HG02610 (cell line): ENCODE results near the gene PROCA1.
A peak's percentile ranks its signal among the peaks of the same experiment; 100 is the strongest.

Experiments
- ATAC-seq: cut with Tn5 transposase; IDR thresholded peaks from one replicate; pipeline ENCODE4 v1.9.1; 2021; ENCODE audit warnings: mild to moderate bottlenecking, moderate library complexity; ENCODE audit not compliant: unreplicated experiment

PROCA1 gene

DNA sequence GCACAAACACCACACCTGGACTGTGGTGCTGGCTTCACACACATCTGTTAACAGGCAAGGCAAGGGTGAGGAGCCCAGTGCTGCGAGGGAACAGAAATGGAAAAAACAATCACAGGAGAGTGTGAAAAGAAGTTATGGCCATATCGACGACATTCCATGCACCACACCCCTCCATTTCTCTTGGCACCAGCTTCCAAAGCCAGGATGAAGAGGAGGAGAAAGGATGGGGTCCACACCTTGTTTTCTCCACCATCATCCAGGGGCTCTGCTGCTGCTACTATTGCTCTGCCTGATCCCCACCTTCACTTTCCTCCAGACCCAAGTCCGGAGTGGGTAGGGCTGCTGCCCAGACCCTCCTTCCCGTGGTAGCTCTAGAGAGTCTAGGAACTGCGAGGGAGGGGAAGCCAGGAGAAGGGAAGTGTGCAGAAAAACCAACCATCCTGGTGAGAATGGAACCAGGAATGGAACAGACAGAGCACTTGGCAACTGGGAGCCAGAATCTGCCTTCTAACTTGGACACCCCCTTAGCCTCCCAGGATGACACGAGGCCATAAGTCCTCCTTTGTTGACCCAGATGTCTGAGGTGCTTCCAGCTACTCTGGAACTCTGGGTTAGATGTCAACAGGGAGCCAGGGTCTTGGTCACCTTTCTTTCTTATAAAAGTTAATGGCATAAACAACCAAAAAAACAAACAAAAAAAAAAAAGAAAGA, 1.2 kb upstream of the PROCA1 start:
- ATAC-seq, result no peak

GRCh38 chr17:28712032-28712704, 480 bp upstream of the PROCA1 start:
- peak; percentile 32 for ATAC-seq

DNA sequence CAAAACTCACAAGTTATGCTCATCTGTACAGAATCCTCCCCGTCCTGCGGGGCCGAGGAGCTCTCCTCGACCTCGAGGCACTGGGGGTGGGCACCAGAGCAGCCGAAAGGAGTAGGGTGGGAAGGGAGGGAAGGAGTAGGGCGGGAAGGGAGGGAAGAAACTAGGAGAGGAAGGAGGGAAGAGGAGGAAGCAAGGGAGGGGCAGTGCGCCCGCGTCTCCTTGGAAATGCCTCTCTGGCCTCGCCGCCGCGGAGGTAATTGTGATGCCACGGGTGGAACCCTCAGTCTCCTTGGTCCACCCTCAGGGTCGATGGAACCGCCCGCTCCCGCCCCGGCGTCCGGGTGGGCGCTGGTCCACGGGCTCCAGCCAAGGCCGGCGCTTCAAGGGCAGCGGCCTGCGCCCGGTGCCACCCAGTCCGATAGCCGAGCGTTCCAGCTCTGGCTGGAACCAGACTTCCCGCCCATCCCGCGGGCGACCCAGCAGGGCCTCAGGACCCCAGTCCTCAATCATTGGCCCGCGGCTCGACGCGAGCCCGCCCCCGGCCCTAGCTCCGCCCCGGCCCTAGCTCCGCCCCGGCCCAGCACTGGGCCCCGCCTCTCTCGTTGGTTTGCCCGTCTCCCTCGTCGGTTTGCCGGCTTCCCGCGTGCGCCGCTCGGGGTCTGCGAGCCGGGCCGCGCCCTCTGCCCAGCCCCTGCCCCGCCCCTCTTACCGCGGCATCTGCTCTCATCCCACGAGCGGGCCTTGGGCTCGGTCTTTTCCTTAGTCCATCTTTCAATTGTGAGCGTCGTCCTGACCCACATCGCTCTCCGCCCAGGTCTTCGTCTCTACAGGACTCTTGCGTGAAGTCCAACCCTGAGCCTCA, 596 bp downstream of the PROCA1 start:
- peak; percentile 77 for ATAC-seq

GRCh38 chr17:28707339-28707720, 4.4 kb downstream of the PROCA1 start:
- no peak for ATAC-seq

DNA sequence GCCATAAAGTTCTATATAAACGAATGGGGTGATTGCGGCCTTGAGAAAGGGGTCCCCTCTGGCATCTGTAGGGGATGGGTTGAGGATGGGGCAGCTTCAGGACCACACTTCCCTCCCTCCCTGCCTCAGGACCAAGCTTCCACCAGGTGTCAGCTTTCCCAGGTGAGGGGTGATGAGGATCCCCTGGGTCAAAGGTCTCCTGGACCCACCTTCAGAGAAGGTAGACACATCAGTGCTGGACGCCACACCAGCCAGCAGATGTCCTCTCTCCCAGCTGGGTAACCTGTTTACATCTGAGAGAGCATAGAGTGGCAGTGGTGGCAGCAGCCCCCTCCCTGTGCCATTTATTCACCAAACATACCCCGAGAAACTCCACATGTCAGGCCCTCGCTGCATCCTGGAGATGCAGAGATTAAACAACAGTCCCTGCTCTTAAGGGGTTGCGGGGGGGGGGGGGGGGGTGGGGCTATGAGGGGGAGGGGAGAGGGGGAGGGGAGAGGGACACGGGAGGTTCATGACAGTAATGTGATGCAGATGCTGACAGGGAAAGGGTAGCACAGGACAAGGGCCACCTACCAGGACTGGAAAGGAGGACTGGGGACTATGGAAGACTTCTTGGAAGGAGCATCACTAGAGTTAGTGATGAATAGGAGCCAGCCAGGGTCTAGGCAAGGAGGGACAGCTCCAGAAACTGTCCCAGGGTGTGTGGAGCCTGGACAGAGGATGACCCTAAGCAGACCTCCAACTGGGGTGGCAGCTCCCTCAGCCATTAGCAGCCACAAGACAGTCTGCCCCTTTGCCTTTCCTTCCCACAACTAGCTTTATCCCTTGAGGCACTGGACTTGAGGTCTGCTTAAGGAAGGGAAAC, 5.0 kb downstream of the PROCA1 start:
- no peak for ATAC-seq

GRCh38 chr17:28705728-28706334, 5.9 kb downstream of the PROCA1 start:
- no peak for ATAC-seq

- ATAC-seq, result no peak
These were observed 6.5 kb downstream of the PROCA1 start for GRCh38 chr17:28705074-28705659.

GRCh38 chr17:28704219-28704858, 7.3 kb downstream of the PROCA1 start:
- no peak for ATAC-seq

GRCh38 chr17:28703552-28704218, 8.0 kb downstream of the PROCA1 start:
- ATAC-seq, result no peak

- no peak for ATAC-seq
These were observed 8.9 kb downstream of the PROCA1 start for GRCh38 chr17:28702752-28703150.

- ATAC-seq, result no peak
These were observed 9.5 kb downstream of the PROCA1 start for GRCh38 chr17:28702026-28702751.

GRCh38 chr17:28700830-28701492, 10.7 kb downstream of the PROCA1 start:
- no peak for ATAC-seq

DNA sequence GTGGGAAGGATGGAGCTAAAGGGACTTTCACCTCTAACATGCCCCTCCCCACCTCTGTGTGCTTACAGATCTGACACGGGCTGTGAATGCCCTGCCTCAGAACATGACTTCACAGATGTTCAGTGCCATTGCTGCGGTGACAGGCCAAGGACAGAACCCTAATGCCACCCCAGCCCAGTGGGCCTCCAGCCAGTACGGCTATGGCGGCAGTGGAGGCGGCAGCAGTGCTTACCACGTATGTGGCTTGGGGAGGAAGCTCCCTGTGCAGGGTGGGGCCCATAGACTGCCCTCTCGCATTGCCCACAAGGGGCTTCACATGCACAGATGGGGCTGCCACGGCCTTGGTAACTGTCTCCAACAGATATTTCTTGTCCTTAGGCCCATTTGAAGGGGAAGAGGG, 11.4 kb downstream of the PROCA1 start:
- ATAC-seq, result no peak

- no peak for ATAC-seq
These were observed 13.3 kb downstream of the PROCA1 start for GRCh38 chr17:28698253-28698941.

DNA sequence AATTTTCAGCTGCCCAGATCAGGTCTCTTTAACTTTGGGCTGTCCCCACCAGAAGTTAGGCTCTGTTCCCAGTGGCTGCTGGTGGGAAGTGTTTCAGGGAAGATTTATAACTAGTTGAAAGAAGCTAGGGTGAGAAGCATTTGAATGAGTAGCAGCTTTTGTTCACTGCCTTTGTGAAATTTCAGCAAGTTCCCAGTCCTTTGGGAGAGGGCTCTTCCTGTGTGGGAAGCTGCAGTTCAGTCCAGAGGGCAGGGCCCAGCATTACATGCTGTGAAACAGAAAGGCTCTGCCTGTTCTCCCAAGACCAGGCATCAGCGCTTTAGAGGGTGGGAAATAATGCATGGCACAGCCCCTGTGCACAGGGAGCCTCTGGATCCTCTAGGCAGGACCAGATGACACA, 17.8 kb downstream of the PROCA1 start:
- no peak for ATAC-seq

DNA sequence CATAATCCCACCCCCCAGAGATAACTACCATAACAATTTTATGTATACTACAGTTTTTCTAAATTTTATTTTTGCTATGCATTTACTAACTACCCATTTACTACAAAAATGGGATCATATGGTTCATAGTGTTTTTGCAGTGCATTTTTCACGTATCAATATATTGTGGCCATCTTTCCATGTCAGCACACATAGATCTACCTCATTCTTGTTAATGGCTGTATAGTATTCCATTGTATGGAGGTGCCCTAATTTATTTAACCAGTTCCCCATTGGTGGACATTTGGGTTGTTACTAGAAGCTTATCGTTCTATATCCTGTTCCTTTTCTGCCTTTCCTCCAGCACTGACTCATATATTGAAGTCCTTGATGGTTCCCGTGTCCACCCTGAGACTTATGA, 22.7 kb downstream of the PROCA1 start:
- no peak for ATAC-seq

GRCh38 chr17:28688481-28688880, 23.2 kb downstream of the PROCA1 start:
- no peak for ATAC-seq
